Peyer's patch (tissue), 4 donors: ENCODE measurements around the gene HHATL. TPM values are rescaled to one million over a fixed set of nuclear protein-coding genes. Genes with fewer than 3 reads are reported as not detected.

ENCODE experiments used
- DNase-seq, 3 donors: peaks; one replicate each; pipeline ENCODE4 v3.0.0-alpha.2; 2017 to 2019
- H3K27ac ChIP-seq, 4 donors: fragments of 200-600 bp; sonication (generic); one replicate each; pipeline ENCODE4 v1.5.1; 2016 to 2019
- H3K27me3 ChIP-seq, 2 donors: fragments of 200-600 bp; sonication (generic); one replicate each; pipeline ENCODE4 v1.5.1; 2019
- H3K36me3 ChIP-seq, 3 donors: fragments of 200-600 bp; sonication (generic); one replicate each; pipeline ENCODE4 v1.5.1; 2016 to 2019
- H3K4me1 ChIP-seq, 4 donors: fragments of 200-600 bp; sonication (generic); one replicate each; pipeline ENCODE4 v1.5.1; 2016 to 2019
- H3K4me3 ChIP-seq, 4 donors: fragments of 200-600 bp; sonication (generic); 1 replicate in 3 of 4; 2 replicates in 1 of 4; pipeline ENCODE4 v1.5.1; 2016 to 2019; ENCODE audit warnings: mild to moderate bottlenecking in 1 of 4
- H3K9me3 ChIP-seq, 4 donors: fragments of 200-600 bp; sonication (generic); one replicate each; pipeline ENCODE4 v1.5.1; 2016 to 2019; ENCODE audit warnings: mild to moderate bottlenecking in 1 of 4
- POLR2A ChIP-seq, 2 donors: fragments of 450-650 bp; IDR thresholded peaks; one replicate each; pipeline ENCODE4 v1.5.1; 2017; ENCODE audit warnings: antibody characterized with exemption in 2 of 2, mild to moderate bottlenecking in 2 of 2, moderate library complexity in 2 of 2
- total RNA-seq, 4 donors: library from RNA; depleted of rRNA; stranded (reverse); fragments of >200 nt; gene quantifications; one replicate each; pipeline ENCODE4 v1.1.0, GENCODE V29; 2016
- TF ChIP-seq, protein P1 (sequence below), 6 experiments: fragments of 450-650 bp in 4 of 6; fragments of 200-600 bp in 2 of 6; sonication (generic) in 1 of 6; IDR thresholded peaks; one replicate each; pipeline ENCODE4 v1.5.1; 2017 to 2019; ENCODE audit warnings: antibody characterized with exemption in 6 of 6, mild to moderate bottlenecking in 3 of 6, moderate library complexity in 1 of 6

HHATL gene
- total RNA-seq, 4 donors from 2014 or later, result 3.4 TPM; not detected in 3

- TF ChIP-seq, protein P1, sequence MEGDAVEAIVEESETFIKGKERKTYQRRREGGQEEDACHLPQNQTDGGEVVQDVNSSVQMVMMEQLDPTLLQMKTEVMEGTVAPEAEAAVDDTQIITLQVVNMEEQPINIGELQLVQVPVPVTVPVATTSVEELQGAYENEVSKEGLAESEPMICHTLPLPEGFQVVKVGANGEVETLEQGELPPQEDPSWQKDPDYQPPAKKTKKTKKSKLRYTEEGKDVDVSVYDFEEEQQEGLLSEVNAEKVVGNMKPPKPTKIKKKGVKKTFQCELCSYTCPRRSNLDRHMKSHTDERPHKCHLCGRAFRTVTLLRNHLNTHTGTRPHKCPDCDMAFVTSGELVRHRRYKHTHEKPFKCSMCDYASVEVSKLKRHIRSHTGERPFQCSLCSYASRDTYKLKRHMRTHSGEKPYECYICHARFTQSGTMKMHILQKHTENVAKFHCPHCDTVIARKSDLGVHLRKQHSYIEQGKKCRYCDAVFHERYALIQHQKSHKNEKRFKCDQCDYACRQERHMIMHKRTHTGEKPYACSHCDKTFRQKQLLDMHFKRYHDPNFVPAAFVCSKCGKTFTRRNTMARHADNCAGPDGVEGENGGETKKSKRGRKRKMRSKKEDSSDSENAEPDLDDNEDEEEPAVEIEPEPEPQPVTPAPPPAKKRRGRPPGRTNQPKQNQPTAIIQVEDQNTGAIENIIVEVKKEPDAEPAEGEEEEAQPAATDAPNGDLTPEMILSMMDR (IDR thresholded peaks at IDR 0.05), result no peak
- TF ChIP-seq POLR2A (IDR thresholded peaks at IDR 0.05), result no peak
- peak in 1 of 3 donors; percentile 43 for DNase-seq
Observed at GRCh38 chr3:42696356-42697288, 6.0 kb downstream of the HHATL start.

GRCh38 chr3:42694366-42694765, 8.2 kb downstream of the HHATL start:
- no peak for DNase-seq
- H3K27me3 ChIP-seq, result no peaks in the 10 kb centered on the region
- no peak overlapping the region for H3K4me3 ChIP-seq
- no peaks in the 10 kb centered on the region for H3K9me3 ChIP-seq
- no peaks in the 10 kb centered on the region for H3K4me1 ChIP-seq
- no peak overlapping the region for H3K27ac ChIP-seq
- H3K36me3 ChIP-seq, result no peaks in the 10 kb centered on the region
- no peak for TF ChIP-seq POLR2A (IDR thresholded peaks at IDR 0.05)
- TF ChIP-seq, protein P1 (IDR thresholded peaks at IDR 0.05), result no peak

More at GRCh38 chr3:42696356-42697288, 6.0 kb downstream of the HHATL start:
- Histone ChIP-seq H3K27me3 (no peaks in the 10 kb centered on the region), H3K9me3 (no peaks in the 10 kb centered on the region), H3K27ac (no peak overlapping the region), H3K4me1 (no peaks in the 10 kb centered on the region), H3K4me3 (no peak overlapping the region), H3K36me3 (no peaks in the 10 kb centered on the region)

GRCh38 chr3:42693530-42693930, 9.1 kb downstream of the HHATL start:
- DNase-seq, result no peak
- Histone ChIP-seq H3K36me3 (no peaks in the 10 kb centered on the region), H3K4me3 (no peak overlapping the region), H3K27me3 (no peaks in the 10 kb centered on the region), H3K4me1 (no peaks in the 10 kb centered on the region), H3K9me3 (no peaks in the 10 kb centered on the region), H3K27ac (no peak overlapping the region)
- no peak for TF ChIP-seq POLR2A (IDR thresholded peaks at IDR 0.05)
- TF ChIP-seq, protein P1 (IDR thresholded peaks at IDR 0.05), result no peak

GRCh38 chr3:42692667-42693529, 9.7 kb downstream of the HHATL start:
- Histone ChIP-seq H3K36me3 (no peaks in the 10 kb centered on the region), H3K27ac (no peak overlapping the region), H3K9me3 (no peaks in the 10 kb centered on the region), H3K4me1 (no peaks in the 10 kb centered on the region), H3K4me3 (no peak overlapping the region), H3K27me3 (no peaks in the 10 kb centered on the region)
- no peak for DNase-seq
- TF ChIP-seq POLR2A (IDR thresholded peaks at IDR 0.05), result no peak
- TF ChIP-seq, protein P1 (IDR thresholded peaks at IDR 0.05), result no peak

DNA sequence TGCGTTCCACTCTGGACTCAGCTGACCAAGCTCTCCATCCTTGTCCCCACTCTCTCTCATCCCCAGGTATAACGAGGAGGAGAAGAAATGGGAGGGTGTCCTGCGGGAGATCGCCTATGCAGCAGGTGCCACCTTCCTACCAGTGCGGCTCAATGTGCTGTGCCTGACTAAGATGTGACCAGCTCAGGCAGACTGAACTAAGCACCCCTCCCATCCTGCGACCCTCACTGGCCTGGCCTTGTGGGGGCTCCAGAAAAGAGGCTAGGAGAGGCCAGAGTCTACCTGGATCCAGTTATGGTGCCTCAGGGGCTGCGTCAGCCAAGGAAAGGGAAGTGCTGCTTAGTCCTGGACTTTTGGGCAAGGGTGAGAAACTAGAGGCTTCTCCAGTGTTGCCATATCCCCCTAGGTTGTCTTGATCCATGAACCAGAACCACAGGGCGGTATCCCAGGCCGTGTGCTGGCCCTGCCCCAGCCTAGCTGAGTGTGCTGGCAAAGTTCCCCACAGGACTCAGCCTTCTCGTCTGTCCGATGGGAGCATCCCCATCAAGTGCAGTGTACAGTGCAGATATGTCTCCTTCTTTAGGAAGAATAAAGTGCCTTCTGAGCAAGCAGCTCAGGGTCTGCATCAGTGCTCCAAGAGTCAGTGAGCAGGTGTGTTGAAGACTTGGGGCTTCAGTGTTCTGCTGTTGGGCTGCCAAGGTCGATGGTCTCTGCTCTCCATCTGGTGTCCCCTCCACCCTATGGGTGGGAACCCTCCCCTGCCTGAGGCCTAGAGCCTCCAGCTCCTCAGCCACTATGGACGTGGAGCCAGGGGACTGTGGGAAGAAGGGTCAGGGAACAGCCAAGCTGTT, 10.6 kb downstream of the HHATL start:
- TF ChIP-seq, protein P1 (IDR thresholded peaks at IDR 0.05), result no peak
- no peak for TF ChIP-seq POLR2A (IDR thresholded peaks at IDR 0.05)
- Histone ChIP-seq H3K4me1 (no peaks in the 10 kb centered on the region), H3K36me3 (no peaks in the 10 kb centered on the region), H3K9me3 (no peaks in the 10 kb centered on the region), H3K27ac (no peak overlapping the region), H3K27me3 (no peaks in the 10 kb centered on the region), H3K4me3 (no peak overlapping the region)
- DNase-seq, result no peak
